ENCODE results near the gene BCAS3. TPM values are rescaled to one million over a fixed set of nuclear protein-coding genes. Genes with fewer than 3 reads are reported as not detected.

Gene BCAS3
- total RNA-seq, 2 experiments from 2014 or later = 13.7 to 25.8 TPM

DNA sequence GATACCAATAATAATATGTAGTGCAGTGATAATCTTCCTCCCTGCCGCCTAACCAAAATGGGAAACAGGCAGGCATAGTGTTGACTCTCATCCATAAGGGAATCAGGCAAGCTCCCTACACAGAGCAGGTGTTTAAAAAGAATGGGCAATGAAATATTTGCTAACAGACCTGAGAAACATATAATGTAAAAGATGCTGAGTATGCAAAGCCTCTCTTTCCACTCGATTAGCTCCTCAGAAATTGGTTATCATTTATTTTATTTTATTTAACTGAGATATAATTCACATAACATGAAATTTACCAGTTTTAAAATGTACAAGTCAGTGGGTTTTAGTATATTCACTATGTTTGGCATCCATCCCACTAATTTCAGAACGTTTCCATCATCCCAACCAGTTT is 404.3 kb downstream of the BCAS3 start:
- Mint-ChIP-seq H3K4me1 (no peaks in the 10 kb centered on the region), H3K27ac (no peak overlapping the region), H3K36me3 (peaks cover 9% of the 10 kb centered on the region), H3K9me3 (ENCODE audit: low read depth) (no peaks in the 10 kb centered on the region), H3K4me3 (no peak overlapping the region), H3K27me3 (no peaks in the 10 kb centered on the region)
- DNase-seq (no peak), ATAC-seq (no peak)
- CTCF ChIA-PET = no interaction called here

DNA sequence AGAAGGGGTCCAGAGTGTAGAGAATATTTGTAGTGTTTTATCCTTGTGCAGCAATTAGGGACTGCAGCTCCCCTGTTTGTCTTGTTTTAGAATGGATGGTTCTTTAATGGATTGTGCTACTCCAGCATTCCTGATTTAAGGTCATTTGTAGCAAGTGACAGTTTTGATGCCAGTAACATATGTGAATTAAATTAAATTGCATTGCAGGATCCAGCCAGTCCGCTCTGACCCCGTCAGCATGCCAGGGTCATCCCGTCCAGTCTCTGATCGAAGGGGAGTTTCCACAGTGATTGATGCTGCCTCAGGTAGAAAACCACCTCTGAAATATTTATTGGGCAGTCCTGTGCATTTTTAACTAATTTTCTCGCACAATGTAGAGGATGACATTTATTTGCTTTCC is 406.6 kb downstream of the BCAS3 start:
- no peak for ATAC-seq
- no peak overlapping the region for H3K4me3 Mint-ChIP-seq
- no peak overlapping the region for H3K27ac Mint-ChIP-seq

DNA sequence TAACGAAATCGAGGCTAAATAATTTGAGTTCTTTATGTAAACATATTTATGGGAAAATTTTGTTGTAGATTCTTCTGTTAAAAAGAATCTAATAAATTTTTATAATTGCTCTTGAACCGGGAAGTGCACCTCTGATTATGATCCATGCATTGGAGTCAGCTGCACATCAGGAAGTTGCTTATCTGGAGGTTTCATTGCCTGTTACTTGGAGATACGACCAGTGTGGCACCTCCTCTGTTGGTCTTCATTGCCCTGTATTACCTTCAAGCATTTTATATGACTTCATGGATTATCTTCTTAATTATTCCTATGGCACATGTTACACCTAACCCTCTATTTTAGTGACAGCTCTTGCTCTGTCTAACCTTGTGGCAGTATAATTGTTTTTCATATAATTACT is 409.4 kb downstream of the BCAS3 start:
- H3K27me3 Mint-ChIP-seq = no peaks in the 10 kb centered on the region
- no peaks in the 10 kb centered on the region for H3K4me1 Mint-ChIP-seq
- H3K36me3 Mint-ChIP-seq = peaks cover 11% of the 10 kb centered on the region
- no peaks in the 10 kb centered on the region for H3K9me3 Mint-ChIP-seq (ENCODE audit: low read depth)
- CTCF ChIA-PET = no interaction called here
- H3K4me3 Mint-ChIP-seq = no peak overlapping the region
- H3K27ac Mint-ChIP-seq = no peak overlapping the region
- ATAC-seq = no peak
- no peak for DNase-seq

More for the DNA sequence above, 406.6 kb downstream of the BCAS3 start:
- no peak for DNase-seq
- Mint-ChIP-seq H3K9me3 (ENCODE audit: low read depth) (no peaks in the 10 kb centered on the region), H3K27me3 (no peaks in the 10 kb centered on the region), H3K36me3 (peaks cover 13% of the 10 kb centered on the region), H3K4me1 (no peaks in the 10 kb centered on the region)
- CTCF ChIA-PET = interaction anchor here (0.7 kb wide), 1 partner anchor 124 kb away, joined by 3 read pairs; no protein-coding TSS in a partner anchor

DNA sequence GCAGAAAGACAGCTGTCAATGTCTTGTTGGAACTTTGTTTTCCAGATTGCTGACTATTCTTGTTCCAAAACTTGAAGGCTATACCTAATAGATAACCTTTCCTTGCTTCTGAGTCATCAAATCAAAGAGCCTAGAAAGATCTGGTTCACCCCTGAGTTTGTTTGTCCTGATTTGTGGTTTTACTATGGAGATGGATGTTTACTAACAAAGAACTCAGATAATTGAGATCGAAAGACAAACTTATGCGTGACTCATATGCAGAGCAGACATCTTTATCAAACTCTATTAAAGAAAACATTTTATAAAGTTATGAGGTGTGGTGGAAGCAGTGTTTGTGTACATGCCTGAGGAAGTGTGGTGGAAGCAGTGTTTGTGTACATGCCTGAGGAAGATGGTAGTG is 410.9 kb downstream of the BCAS3 start:
- Mint-ChIP-seq H3K36me3 (peaks cover 12% of the 10 kb centered on the region), H3K4me1 (no peaks in the 10 kb centered on the region), H3K27ac (no peak overlapping the region), H3K9me3 (ENCODE audit: low read depth) (no peaks in the 10 kb centered on the region), H3K4me3 (no peak overlapping the region), H3K27me3 (no peaks in the 10 kb centered on the region)
- DNase-seq (no peak), ATAC-seq (no peak)
- CTCF ChIA-PET = no interaction called here

DNA sequence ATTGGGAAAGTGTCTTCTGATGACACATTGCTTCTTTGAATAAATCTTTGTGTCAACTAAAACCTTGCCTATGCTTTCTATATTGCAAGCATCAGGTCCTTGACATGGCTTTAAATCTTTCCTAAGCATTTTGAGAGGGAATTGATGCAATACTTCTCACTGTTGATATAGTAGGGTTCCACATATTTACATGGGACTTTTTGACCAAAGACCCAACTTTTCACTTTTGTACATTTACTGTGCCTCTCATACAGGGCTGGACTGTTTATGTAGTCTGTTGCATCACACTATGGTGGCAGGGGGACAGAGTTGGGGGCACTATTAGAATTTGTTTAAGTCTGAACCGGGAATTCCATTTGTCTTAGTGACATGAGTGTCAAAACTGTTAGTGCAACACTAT is 413.4 kb downstream of the BCAS3 start:
- CTCF ChIA-PET = interaction anchor here (1.2 kb wide), 1 partner anchor 370 kb away, joined by 3 read pairs; no protein-coding TSS in a partner anchor
- peaks cover 5% of the 10 kb centered on the region for H3K36me3 Mint-ChIP-seq
- H3K27me3 Mint-ChIP-seq = no peaks in the 10 kb centered on the region
- no peak overlapping the region for H3K4me3 Mint-ChIP-seq
- H3K27ac Mint-ChIP-seq = no peak overlapping the region
- no peaks in the 10 kb centered on the region for H3K9me3 Mint-ChIP-seq (ENCODE audit: low read depth)
- H3K4me1 Mint-ChIP-seq = no peaks in the 10 kb centered on the region
- DNase-seq (no peak), ATAC-seq (no peak)

DNA sequence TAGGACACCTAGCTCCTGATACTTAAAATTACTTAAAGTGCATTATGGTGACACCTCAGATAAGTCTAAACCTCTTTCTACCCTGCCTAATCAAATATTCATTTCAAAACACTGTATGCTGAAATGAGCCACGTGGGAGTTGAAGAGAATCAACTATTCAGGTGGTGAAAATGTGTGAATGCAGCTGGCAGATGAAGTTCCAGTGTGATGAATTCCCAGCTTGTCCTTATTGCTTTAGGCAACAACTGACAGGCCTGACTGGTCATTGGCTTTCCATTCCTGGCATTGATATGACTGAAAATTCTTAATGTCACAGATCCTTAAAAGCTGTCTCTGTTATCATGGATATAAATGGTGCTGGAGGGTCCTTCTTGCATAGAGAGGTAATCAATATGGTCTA is 420.1 kb downstream of the BCAS3 start:
- Mint-ChIP-seq H3K9me3 (ENCODE audit: low read depth) (no peaks in the 10 kb centered on the region), H3K4me3 (no peak overlapping the region)

DNA sequence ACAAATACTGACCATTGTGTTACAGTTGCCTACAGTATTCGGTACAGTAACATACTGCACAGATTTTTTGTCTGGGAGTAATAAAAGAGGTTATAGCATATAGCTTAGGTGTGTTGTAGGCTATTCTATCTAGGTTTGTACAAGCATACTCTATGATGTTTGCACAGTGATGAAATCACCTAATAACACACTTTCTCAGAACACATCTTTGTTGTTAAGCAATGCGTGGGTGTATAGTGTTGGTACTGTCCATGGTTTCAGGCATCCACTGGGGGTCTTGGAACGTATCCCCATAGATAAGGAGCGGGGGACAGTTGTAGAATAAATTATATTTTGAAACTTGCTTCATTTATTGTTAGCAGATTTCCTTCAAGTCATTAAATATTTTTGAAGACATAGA is 428.7 kb downstream of the BCAS3 start:
- CTCF ChIA-PET = no interaction called here
- Mint-ChIP-seq H3K4me1 (no peaks in the 10 kb centered on the region), H3K27me3 (no peaks in the 10 kb centered on the region), H3K36me3 (peaks cover 5% of the 10 kb centered on the region), H3K4me3 (no peak overlapping the region), H3K27ac (no peak overlapping the region), H3K9me3 (ENCODE audit: low read depth) (peaks cover 5% of the 10 kb centered on the region)
- DNase-seq = no peak
- ATAC-seq = no peak

More for the DNA sequence above, 420.1 kb downstream of the BCAS3 start:
- Mint-ChIP-seq H3K36me3 (no peaks in the 10 kb centered on the region), H3K27ac (no peak overlapping the region), H3K27me3 (no peaks in the 10 kb centered on the region), H3K4me1 (no peaks in the 10 kb centered on the region)
- CTCF ChIA-PET = no interaction called here
- ATAC-seq (no peak), DNase-seq (no peak)

DNA sequence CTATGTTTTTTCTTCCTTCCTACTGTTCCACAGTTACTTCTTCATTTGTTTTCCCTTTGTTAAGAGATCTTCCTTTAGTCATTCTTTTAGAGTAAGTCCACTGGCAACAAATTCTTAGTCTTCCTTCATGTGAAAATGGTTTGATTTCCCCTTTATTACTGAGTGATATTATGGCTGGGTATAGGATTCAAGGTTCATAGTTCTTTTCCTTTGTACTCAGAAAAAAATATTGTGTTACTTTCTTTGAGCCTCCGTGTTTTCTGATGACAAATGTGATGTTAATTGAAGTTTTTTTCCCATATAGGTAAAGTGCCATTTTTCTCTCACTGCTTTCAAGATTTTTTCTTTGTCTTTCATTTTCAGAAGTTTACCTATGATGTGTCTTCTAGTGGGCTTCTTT is 438.9 kb downstream of the BCAS3 start:
- Mint-ChIP-seq H3K36me3 (peaks cover 10% of the 10 kb centered on the region), H3K27me3 (no peaks in the 10 kb centered on the region), H3K27ac (no peak overlapping the region), H3K9me3 (ENCODE audit: low read depth) (peaks cover 6% of the 10 kb centered on the region), H3K4me1 (no peaks in the 10 kb centered on the region), H3K4me3 (no peak overlapping the region)
- DNase-seq = no peak
- CTCF ChIA-PET = no interaction called here
- ATAC-seq = no peak

DNA sequence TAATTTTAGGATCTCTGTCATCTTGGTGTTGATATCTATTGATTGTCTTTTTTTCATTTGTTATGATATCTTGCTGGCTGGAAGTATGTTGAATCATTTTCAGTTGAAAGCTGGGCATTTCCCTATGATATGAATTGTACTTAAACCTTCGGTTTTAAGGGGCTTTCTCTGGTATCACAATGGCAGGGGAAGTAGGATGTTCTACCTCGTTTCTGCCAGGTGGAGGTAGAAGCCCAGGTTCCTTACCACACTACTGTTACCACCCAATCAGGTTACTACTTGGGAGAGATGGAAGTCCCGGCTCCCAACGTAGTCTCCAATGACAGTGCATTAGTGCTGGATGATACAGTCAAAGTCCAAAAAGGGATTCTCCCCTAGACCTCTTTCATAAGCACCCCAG is 440.3 kb downstream of the BCAS3 start:
- DNase-seq (no peak), ATAC-seq (no peak)
- peaks cover 6% of the 10 kb centered on the region for H3K9me3 Mint-ChIP-seq (ENCODE audit: low read depth)
- CTCF ChIA-PET = no interaction called here
- no peaks in the 10 kb centered on the region for H3K4me1 Mint-ChIP-seq
- H3K36me3 Mint-ChIP-seq = peaks cover 10% of the 10 kb centered on the region
- no peak overlapping the region for H3K27ac Mint-ChIP-seq
- no peaks in the 10 kb centered on the region for H3K27me3 Mint-ChIP-seq
- no peak overlapping the region for H3K4me3 Mint-ChIP-seq

DNA sequence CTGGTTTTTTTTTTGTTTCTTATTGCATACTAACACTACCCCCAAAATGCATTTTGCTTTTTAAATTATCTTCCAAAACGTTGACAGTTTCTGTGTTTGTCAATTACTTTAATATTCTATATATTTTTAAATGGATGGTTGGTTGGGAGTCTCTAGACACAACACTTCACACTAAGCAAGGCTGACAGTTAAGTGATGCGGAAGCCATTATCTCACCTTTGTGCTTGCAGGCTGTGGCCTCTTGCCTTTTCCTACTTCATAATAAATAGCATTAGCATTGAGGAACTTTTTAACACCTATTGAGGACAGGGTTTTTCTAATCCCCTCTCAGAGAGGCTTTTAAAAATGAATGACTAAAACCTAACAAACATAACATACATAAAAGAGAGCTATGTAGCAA is 441.2 kb downstream of the BCAS3 start:
- Mint-ChIP-seq H3K27ac (no peak overlapping the region), H3K36me3 (peaks cover 10% of the 10 kb centered on the region), H3K4me1 (no peaks in the 10 kb centered on the region), H3K27me3 (no peaks in the 10 kb centered on the region), H3K4me3 (no peak overlapping the region), H3K9me3 (ENCODE audit: low read depth) (peaks cover 6% of the 10 kb centered on the region)
- DNase-seq (no peak), ATAC-seq (no peak)
- CTCF ChIA-PET = no interaction called here

DNA sequence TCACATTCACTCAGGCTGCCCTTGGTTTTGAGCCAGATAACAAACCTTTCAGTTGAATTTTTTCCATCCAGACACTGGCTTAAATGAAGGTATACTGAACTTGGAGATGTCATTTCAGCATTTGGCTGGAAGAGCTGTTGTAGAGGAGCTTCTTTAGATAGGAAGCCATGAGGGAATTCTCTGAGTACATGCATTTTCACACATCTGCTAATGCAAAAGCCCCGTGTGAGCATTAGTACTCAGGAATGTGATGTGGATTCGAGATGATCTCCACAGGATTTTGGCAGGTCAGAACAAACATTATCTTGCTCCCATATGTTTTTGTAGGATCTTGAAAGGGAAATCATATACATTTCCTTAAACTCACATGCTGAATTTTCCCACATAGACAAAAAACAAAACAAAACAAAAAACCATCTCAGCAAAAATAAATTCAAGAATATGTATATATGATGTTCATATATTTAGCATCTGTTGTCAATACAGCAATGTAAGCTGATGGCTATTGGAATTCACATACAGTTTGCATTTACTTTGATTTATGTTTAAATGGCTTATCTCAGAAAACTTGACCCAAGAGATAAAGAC is 444.8 kb downstream of the BCAS3 start:
- Mint-ChIP-seq H3K4me3 (no peak overlapping the region), H3K9me3 (ENCODE audit: low read depth) (no peaks in the 10 kb centered on the region), H3K36me3 (peaks cover 5% of the 10 kb centered on the region), H3K4me1 (peaks cover 2% of the 10 kb centered on the region), H3K27ac (no peak overlapping the region), H3K27me3 (no peaks in the 10 kb centered on the region)
- DNase-seq = no peak
- no peak for ATAC-seq
- CTCF ChIA-PET = no interaction called here

DNA sequence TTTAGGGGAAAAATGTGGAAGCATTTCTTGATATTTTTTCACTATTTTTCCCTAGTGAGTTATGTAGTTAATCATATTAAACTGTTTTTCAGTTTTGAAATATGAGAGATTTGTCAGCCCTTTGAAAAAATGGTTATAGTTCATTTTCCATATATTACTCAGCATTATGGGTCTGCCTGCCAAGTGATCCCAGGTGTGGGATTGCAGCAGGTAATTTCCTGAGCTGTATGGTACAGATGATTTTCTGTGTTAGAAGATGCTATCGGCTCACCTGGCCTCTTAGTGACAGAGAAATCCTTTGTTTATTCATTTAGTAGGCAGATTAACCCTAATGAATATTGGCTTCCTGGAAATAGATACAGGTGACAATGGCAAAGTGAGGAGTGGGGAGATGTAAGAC is 446.9 kb downstream of the BCAS3 start:
- Mint-ChIP-seq H3K36me3 (no peaks in the 10 kb centered on the region), H3K9me3 (ENCODE audit: low read depth) (no peaks in the 10 kb centered on the region), H3K27me3 (no peaks in the 10 kb centered on the region), H3K4me1 (peaks cover 2% of the 10 kb centered on the region), H3K4me3 (no peak overlapping the region), H3K27ac (no peak overlapping the region)
- CTCF ChIA-PET = no interaction called here
- ATAC-seq (no peak), DNase-seq (no peak)

DNA sequence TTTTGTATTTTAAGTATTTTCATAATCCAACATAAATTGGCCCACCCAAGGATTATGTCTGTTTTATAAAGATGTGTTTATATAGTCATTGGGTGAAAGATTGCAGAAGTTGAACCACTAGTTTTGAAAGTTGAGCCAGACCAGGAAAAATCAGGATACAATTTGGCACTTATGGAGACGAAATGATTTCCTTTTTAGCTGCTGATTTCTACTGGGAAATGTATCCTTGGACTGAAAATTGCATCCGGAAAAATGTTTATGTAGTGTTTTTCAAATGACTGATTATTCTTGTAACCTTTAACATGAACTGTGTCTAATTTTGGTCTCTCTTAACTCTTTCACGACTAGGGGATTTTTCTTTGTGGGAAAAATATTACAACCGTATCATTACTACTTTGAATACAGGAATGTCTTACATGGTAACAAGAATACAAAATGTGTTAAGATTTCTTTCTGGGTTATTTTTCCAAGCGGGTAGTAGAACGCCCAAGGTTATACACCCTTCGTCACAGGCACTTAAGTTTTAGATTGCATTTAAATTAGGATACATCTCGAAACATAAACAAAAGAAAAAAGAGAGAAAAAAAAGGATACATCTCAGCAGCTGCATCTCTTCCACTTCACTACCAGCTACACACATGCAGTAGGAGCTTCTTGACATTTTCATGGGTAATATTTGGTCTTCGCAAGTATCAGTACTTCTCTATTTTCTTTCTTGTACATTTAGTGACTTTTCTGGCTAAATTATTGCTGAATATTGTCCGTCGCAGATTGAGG is 449.0 kb downstream of the BCAS3 start:
- peaks cover 2% of the 10 kb centered on the region for H3K4me1 Mint-ChIP-seq
- no peaks in the 10 kb centered on the region for H3K36me3 Mint-ChIP-seq
- H3K27ac Mint-ChIP-seq = no peak overlapping the region
- H3K9me3 Mint-ChIP-seq (ENCODE audit: low read depth) = no peaks in the 10 kb centered on the region
- CTCF ChIA-PET = no interaction called here
- DNase-seq = no peak
- ATAC-seq = no peak
- no peaks in the 10 kb centered on the region for H3K27me3 Mint-ChIP-seq
- H3K4me3 Mint-ChIP-seq = no peak overlapping the region

DNA sequence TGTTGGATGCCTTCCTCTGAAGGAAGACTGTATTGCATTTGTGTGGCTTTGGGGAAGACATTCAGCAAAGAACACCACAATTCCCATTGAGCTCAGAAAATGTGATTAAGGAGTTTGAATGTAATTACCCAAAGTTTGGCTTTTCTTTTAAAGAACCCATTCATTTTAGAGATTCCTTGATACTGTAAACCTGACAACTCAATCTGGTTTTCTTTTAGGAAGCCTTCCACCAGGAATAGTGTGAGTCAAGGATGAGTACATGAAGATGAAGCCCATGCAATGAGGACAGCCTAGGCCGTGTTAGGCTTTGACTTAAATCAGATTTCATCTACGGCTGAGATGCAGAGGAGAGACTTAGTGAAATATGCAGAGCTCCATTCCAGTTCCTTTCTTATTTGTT is 450.3 kb downstream of the BCAS3 start:
- H3K4me1 Mint-ChIP-seq = peaks cover 3% of the 10 kb centered on the region
- CTCF ChIA-PET = no interaction called here

More for the DNA sequence above, 450.3 kb downstream of the BCAS3 start:
- ATAC-seq (no peak), DNase-seq (no peak)
- H3K27me3 Mint-ChIP-seq = no peaks in the 10 kb centered on the region
- H3K36me3 Mint-ChIP-seq = no peaks in the 10 kb centered on the region
- H3K4me3 Mint-ChIP-seq = no peak overlapping the region
- H3K27ac Mint-ChIP-seq = no peak overlapping the region
- H3K9me3 Mint-ChIP-seq (ENCODE audit: low read depth) = no peaks in the 10 kb centered on the region

Measured in activated CD8-positive, alpha-beta memory T cell treated with anti-CD3 and anti-CD28 coated beads, Interleukin-2, amount 10 ng/mL, durations not matched to agents 7 days and 5 days (primary cell).